HG03139 (cell line): ENCODE results near the gene TCF4.

Experiments
- ATAC-seq: cut with Tn5 transposase; IDR thresholded peaks from one replicate; pipeline ENCODE4 v1.9.1; 2021; ENCODE audit not compliant: unreplicated experiment

The TCF4 gene

DNA sequence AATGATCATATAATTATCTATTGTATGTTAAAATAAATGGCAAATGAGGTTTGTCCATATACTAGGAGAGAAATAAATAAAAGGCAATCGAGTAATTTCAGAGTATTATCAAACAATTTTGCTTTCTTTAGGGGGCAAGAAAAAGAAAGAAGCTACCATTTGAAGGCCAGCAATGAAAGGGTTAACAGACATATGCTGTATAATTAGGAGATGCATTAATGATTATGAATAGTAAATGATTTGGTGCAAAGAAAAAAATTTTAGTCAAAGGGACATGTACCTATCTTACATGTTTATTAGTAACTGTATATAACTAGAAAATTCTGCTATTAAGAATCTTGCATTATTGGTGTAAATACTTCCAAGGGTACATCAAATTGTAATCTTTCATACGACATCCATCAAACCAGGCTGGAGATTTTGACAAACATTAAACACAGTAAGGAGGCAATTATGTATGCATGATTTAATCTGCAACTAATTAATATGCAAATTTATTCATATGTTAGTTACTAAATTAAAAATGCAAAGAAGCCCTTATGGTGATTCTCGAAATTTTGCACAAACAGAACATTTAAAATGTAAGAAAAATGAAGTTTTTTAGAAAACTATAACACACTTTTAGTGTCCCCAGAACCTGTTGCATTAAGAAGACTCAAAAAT, 251.4 kb downstream of the TCF4 start:
- ATAC-seq: no peak

DNA sequence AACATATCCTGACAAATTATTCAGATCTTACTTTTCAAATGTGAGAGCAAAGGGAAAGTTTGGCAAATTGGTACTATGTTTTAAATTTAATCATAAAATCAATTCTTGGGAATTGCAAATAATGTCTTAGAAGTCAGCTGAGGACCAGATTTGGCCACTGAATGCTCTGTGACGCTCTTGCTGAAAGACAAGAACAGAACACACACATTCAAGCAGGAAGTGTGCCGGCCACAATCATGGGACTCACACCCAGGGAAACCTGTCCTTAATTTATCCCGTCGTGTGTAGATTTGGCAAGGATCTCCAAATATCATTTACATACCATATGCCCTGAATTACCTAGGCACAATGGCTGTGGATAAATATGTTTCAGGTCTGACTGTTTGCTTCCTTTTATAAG, 253.1 kb downstream of the TCF4 start:
- no peak for ATAC-seq

- no peak for ATAC-seq
Measured at GRCh38 chr18:55331301-55331700, 256.7 kb downstream of the TCF4 start.

GRCh38 chr18:55328301-55328700, 259.7 kb downstream of the TCF4 start:
- ATAC-seq: no peak

DNA sequence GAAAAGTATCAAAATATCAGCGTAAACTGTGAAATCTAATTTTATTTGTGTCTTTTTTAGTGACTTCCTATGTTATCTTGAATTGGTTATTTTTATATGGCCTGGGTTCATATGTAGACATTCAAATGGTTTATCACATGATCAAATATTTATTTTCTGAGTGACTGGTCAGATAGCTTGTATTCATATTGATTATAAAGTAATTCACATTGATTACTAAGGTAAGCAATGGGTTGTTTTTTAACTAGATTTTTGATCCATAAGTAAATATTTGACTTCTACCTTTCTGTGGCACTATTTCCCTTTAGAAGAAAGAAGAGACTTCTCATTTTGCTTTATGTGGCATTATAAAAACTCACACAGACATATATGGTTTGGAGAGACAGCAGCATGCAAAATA, 260.5 kb downstream of the TCF4 start:
- ATAC-seq: no peak

GRCh38 chr18:55326134-55326533, 261.9 kb downstream of the TCF4 start:
- no peak for ATAC-seq

DNA sequence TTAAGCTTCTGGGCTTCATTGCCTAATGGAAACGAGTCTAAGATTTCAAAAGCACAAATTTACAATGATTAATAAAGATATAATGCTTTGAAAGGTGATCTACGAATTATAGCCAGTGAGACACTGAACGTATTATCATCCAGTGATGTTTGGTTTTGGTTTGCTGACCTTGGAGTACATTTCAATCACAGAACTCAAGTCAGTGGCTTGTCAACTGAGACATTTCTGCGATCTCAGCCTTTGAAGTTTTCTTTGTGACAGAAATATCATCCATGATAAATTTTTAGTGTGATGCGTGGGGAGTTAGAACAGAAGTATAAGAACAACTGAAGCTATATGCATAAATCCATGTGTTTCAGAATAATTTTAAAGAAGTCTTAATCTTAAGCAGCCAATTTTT, 263.8 kb downstream of the TCF4 start:
- ATAC-seq: no peak

GRCh38 chr18:55323051-55323994, 264.7 kb downstream of the TCF4 start:
- ATAC-seq: no peak

- ATAC-seq: peak; percentile 44
Measured at GRCh38 chr18:55322178-55322735, 265.7 kb downstream of the TCF4 start.

DNA sequence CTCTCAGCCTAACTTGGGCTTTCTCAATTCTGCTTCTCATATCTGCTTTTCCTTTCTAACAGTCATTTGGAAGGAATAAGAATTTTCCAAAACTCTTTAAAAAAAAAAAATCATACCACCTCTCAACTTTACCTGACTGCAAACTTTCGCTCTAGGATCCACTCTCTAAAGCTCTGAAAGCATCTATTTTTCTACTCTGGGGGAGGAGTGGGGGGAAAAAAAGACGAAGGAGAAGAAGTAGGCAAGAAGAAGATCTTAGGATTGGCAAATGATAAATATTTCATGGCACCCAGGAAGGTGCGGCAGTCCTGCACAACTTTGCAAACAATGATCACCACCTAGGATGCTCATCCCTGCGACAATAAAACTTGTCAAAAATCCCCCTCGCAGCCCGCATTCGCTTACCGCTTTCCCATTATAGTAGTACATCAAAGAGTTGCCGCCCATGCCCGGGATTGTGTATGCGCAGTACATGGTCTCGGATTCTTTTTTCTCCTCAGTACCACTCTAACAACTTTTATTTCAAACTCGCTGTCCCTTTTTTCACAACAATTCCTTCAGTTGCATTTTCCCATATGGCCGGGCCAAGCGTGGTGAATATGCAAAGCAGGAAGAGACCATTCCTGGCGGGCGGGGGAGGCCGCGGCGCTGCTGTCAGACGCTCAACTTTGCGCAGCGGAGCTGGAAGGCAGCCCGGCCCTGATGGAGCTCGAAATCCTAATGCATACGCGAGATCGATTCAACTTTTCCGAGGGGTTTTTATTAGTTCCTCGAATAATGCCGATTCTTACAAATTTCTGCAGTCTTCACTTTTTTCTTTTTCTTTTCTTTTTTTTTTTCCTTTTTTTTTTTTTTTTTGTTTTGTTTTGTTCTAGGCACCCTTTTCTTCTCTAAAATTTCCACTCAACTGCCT, 266.5 kb downstream of the TCF4 start:
- ATAC-seq: peak; percentile 58

- no peak for ATAC-seq
Measured at GRCh38 chr18:55320424-55321264, 267.3 kb downstream of the TCF4 start.

DNA sequence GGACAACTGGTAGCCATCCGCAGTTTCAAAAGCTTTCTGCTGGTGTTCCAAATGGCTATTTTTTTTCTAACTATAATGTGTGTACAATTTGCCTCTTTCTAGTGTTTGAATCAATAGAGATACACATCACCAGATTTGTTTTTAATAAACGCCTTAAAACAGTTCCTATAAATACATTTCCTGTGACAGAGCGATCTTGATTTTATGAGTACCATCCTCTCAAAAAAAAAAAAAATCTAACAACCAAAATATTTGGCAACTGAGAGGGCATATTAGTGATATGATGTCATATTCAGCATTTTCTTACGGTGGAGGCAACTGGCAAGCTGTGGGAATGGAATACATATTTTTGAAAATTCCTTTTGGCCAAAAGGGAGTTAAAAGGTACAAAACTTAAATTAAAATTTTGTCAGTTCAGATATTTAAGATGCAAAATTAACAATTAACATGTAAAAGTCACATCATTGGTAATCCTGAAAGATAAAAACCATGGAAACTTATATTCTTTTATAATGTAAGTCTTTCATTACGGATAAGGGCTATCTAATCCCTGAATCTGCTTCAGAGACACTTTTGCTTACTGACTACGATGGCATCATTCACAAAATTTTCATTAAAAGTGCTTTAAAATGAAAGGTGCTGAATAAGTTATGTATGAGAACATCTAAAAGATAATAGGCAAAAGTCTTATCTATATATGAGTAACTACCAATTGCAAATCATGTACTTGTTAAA, 268.4 kb downstream of the TCF4 start:
- ATAC-seq: no peak

GRCh38 chr18:55318951-55319441, 269.0 kb downstream of the TCF4 start:
- ATAC-seq: no peak

GRCh38 chr18:55317864-55318263, 270.1 kb downstream of the TCF4 start:
- ATAC-seq: no peak

- no peak for ATAC-seq
Measured at GRCh38 chr18:55317324-55317723, 270.7 kb downstream of the TCF4 start.

- no peak for ATAC-seq
Measured at GRCh38 chr18:55316486-55317184, 271.4 kb downstream of the TCF4 start.

GRCh38 chr18:55314615-55315237, 273.3 kb downstream of the TCF4 start:
- no peak for ATAC-seq

DNA sequence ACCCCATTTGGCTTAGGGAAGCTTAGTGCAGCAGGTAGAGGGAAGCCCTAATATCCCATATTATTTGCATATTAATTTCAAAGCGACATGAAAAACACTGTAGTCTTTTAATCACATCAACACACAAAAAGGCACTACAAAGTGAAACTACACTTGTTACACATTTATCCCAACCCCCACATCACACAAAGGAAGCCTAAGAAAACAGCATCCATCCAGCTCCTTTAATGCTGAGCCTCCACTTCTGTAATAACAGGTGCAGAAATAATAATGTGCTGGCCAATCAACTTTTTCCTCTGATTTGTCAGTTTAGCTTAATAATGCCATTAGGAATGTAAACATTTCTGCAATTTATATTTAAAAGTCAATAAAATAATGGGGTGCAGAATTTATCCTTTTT, 274.0 kb downstream of the TCF4 start:
- no peak for ATAC-seq
